ENCODE data around the gene CORT. TPM values are rescaled to one million over a fixed set of nuclear protein-coding genes. Genes with fewer than 3 reads are reported as not detected.
A peak's percentile ranks its signal among the peaks of the same experiment; 100 is the strongest.

Gene CORT
- total and polyA plus RNA-seq, 2 donors (not counting 3 experiments of a cell fraction or from before 2014, with no cell fraction given): 0.11 TPM; not detected in 1

DNA sequence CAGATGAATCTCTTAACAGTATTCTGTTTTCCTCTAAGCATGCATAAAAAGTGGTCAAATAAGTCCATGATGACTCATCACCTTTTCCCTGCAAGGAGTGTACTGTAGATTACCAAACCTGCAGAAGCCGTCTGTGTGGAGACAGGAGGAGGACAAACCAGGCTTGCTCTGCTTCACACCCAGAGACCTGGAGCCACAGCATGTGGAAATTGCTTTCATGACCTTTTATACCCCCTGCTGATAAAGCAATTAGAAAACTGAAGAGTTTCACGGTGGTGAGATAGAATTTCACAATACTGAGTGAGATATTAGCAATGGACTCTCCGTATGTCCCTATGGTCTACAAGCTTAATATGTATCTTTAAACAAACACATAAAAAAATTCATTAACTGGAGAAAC lies 9.4 kb downstream of the CORT start:
- Histone ChIP-seq H3K4me1 (ENCODE audit: control insufficient read depth, extremely low read depth, insufficient read depth, low read length) (peaks cover 20% of the 10 kb centered on the region), H3K4me2 (ENCODE audit: insufficient read depth, low read length) (peak overlapping the region; percentile 8), H3K9ac (replicated peaks; ENCODE audit: extremely low read depth, insufficient read depth, low read length) (no peak overlapping the region), H3K9me3 (replicated peaks; ENCODE audit: control insufficient read depth, insufficient read depth, low read length) (no peaks in the 10 kb centered on the region), H3K27ac (ENCODE audit: insufficient read depth, low read depth, low read length) (no peak overlapping the region), H3K79me2 (ENCODE audit: control insufficient read depth, insufficient read depth, low read length) (no peaks in the 10 kb centered on the region), H3K36me3 (ENCODE audit: control insufficient read depth in 2 of 2, extremely low read depth in 1 of 2, insufficient read depth in 2 of 2, low read length in 2 of 2) (peaks cover 3 to 17% of the 10 kb centered on the region in 2 experiments), H2AFZ (ENCODE audit: low read depth, low read length) (no peak overlapping the region), H3K27me3 (ENCODE audit: control insufficient read depth in 2 of 2, insufficient read depth in 2 of 2, low read length in 2 of 2) (no peaks in the 10 kb centered on the region), H3K9me1 (replicated peaks; ENCODE audit: control insufficient read depth, extremely low read depth, insufficient read depth, low read length) (no peaks in the 10 kb centered on the region), H4K20me1 (replicated peaks; ENCODE audit: control insufficient read depth, extremely low read depth, insufficient read depth, low read length) (no peaks in the 10 kb centered on the region), H3K4me3 (replicated peaks in 1 of 3; ENCODE audit: insufficient read depth in 1 of 3, low read depth in 1 of 3, low read length in 3 of 3) (no peak overlapping the region)
- dilution Hi-C loops (cut with MboI; ENCODE audit: extremely low pct_ligation_motif_present, low sequenced_read_pairs): no loop called here
- DNase-seq (ENCODE audit: low read depth, low spot score): peak; percentile 56
- BruUV-seq (replicated peaks): no TSS peak
- peak; percentile 94 for FAIRE-seq
- intact Hi-C loops (cut with micrococcal nuclease): loop anchor here (1.0 kb wide), 1 partner anchor 13 kb away; the partner anchor contains the start of gene DFFA
- ChIA-PET POLR2A (no interaction called here), CTCF (interaction anchor here (1.7 kb wide), 1 partner anchor 34 kb away, joined by 6 read pairs; no protein-coding TSS in a partner anchor)
- TF ChIP-seq MYC (IDR thresholded peaks at IDR 0.05; ENCODE audit: low read depth, low read length) (no peak), FOS (IDR thresholded peaks at IDR 0.05; ENCODE audit: borderline replicate concordance, insufficient read depth, low read length) (peak; percentile 72), CTCF (IDR thresholded peaks at IDR 0.05; ENCODE audit: extremely low read depth in 1 of 2, insufficient read depth in 1 of 2, low read depth in 1 of 2, low read length in 2 of 2) (no peak), GATA2 (IDR thresholded peaks at IDR 0.05; ENCODE audit: insufficient read depth, insufficient read length, low read depth, low read length) (no peak), EZH2 (IDR thresholded peaks at IDR 0.05; ENCODE audit: borderline replicate concordance, low read depth, low read length, severe bottlenecking) (no peak), POLR2A (IDR thresholded peaks at IDR 0.05; ENCODE audit: low read depth, low read length) (no peak), MAX (IDR thresholded peaks at IDR 0.05; ENCODE audit: insufficient read depth, insufficient read length) (no peak), JUN (IDR thresholded peaks at IDR 0.05; ENCODE audit: borderline replicate concordance, insufficient read depth, insufficient read length, low read depth) (peak; percentile 70), POLR2AphosphoS5 (IDR thresholded peaks at IDR 0.05; ENCODE audit: insufficient read depth, low read depth, low read length) (no peak)

All from endothelial cell of umbilical vein (primary cell).